ENCODE data around the gene POLR2J. TPM values are rescaled to one million over a fixed set of nuclear protein-coding genes. Genes with fewer than 3 reads are reported as not detected.
A peak's percentile ranks its signal among the peaks of the same experiment; 100 is the strongest.

Gene POLR2J
- total RNA-seq, 1 donor from 2014 or later: 29.9 TPM

DNA sequence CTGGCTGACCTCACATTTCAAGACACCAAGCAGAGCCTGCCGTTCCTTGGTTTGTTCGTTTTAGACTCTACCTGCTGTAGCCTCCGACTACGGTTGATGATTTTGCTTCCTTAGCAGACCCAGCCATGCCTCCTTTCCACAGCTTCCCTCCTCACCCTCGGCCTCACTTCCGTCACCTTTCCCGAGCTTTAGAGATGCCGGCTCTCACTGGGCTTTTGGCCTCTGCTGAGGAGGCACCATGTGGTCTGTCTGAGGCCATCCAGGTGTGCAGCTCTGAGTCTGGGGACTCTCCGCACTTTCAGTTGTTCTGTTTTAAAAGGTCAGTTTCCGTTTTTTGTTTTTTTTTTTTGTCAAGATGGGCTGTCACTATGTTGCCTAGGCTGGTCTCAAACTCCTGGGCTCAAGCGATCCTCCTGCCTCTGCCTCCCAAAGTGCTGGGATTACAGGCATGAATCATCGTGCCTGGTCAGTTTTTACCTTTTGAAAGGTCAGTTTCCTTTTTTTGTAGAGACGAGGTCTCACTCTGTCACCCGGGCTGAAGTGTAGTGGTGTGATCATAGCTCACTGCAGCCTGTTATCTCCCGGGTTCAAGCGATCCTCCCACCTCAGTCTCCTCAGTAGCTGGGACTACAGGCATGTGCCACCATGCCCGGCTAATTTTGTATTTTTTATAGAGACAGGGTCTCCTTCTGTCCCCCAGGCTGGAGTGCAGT is 33.6 kb downstream of the POLR2J start:
- ATAC-seq (no peak), DNase-seq (ENCODE audit: low spot score) (no peak)

DNA sequence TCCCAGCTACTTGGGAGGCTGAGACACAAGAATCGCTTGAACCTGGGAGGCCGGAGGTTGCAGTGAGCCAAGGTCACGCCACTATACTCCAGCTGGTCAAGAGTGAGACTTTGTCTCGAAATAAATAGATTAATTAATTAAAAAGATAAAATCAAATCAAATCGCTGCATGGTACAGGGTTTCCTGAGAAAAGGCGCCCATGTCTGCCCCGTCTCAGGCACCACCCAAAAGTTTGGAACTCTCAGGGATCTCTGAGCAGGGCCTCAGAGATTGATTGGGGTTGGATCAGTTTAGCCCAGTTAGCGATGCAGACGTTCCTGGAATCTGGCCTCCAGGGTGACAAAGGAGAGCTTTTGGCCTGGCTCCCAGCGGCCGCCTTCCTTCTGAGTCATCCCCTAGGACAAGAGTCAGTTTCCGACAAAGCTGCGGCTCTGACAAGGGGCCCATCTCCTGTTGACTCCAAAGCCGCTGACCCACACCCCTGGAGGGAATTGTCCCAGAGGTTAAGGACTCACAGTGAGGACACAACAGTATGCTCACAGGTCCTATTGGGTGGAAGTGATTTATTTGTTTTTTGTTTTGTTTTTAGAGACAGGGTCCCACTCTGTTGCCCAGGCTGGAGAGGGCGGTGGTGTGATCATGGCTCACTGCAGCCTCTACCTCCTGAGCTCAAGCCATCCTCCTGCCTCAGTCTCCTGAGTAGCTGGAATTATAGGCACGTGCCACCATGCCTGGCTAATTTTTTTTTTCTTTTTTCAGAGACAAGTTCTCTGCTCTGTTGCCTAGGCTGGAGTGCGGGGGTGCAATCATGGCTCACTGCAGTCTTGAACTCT is 38.5 kb downstream of the POLR2J start:
- no peak for DNase-seq (ENCODE audit: low spot score)

DNA sequence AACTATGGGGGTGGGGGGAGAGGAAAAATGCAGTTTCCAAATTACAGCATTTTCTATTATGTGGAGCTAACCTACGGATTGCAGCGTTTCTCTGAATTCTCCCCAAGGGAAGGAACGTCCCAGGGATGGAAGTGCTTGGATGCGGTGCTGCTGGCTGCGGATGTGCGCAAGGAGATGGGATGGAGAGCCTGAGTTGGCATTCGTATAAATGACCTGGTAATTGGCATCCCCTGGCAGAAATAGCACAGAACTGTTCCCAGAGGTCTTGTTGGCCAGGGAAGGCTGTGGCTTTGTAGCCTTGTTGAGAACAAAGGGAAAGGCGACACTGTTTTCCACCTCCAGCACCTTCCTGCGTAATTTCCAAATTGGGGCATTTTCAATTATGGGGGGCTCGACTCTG is 42.6 kb downstream of the POLR2J start:
- DNase-seq (ENCODE audit: low spot score) (no peak), ATAC-seq (no peak)

More for the DNA sequence above, 38.5 kb downstream of the POLR2J start:
- ATAC-seq: peak; percentile 53

GRCh38 chr7:102434039-102434486 is 44.7 kb downstream of the POLR2J start:
- no peak for ATAC-seq
- DNase-seq (ENCODE audit: low spot score): no peak

GRCh38 chr7:102433219-102434038 is 45.3 kb downstream of the POLR2J start, which contains the start of gene ORAI2:
TSS of gene ORAI2 (plus strand) at chr7:102433575. CDS start at chr7:102438957, 5,382 bp downstream.
- DNase-seq (ENCODE audit: low spot score) (peak; percentile 82), ATAC-seq (peak; percentile 87)

DNA sequence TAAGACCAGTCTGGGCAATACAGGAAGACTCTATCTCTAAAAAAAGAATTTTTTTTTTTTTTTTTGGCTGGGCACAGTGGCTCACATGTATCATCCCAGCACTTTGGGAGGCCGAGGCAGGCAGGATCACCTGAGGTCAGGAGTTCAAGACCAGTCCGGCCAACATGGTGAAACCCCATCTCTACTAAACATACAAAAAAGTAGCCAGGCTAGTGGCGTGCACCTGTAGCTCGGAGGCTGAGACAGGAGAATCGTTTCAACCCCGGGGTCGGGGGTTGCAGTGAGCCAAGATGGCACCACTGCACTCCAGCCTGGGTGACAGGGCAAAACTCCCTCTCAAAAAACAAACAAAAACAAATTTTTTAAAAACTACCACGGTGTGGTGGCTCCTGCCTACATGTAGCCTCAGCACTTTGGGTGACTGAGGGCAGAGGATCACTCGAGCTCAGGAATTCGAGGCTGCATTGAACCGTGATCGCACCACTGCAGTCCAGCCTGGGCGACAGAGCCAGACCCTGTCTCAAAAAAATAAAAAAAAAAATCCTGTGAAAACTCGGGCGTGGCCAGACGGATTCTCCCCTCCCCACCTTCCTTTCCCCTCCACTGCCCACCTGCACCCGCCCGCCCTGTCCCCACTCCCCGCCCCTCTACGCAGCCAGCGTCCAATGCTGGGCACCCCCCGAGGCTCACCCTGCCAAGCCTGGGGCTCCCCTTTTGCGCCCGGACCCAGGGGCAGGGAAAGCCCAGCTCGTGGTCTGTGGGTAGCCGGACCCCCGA is 46.1 kb downstream of the POLR2J start:
- DNase-seq (ENCODE audit: low spot score): no peak
- peak; percentile 50 for ATAC-seq

- DNase-seq (ENCODE audit: low spot score) (no peak), ATAC-seq (no peak)
Observed at GRCh38 chr7:102431617-102432298, 47.0 kb downstream of the POLR2J start.

GRCh38 chr7:102429141-102429899 is 49.4 kb downstream of the POLR2J start:
- ATAC-seq: no peak
- no peak for DNase-seq (ENCODE audit: low spot score)

DNA sequence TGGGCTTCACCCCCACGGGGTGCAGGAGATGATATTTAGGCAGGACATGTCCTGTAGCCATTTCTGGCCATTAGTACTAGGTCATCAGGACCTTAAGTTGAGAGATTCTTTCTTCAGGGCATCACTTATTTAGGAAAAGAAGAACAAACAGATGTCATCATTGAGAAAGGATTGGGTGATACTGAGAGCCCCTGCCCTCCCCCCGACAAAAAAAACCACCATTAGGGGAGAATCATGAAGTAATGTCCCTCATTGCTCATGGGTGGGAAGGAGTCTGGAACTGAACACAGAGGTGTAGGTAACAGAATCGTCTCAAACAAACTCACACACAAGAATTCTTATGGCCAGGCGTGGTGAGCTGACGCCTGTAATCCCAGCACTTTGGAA is 51.7 kb downstream of the POLR2J start:
- no peak for ATAC-seq
- no peak for DNase-seq (ENCODE audit: low spot score)

DNA sequence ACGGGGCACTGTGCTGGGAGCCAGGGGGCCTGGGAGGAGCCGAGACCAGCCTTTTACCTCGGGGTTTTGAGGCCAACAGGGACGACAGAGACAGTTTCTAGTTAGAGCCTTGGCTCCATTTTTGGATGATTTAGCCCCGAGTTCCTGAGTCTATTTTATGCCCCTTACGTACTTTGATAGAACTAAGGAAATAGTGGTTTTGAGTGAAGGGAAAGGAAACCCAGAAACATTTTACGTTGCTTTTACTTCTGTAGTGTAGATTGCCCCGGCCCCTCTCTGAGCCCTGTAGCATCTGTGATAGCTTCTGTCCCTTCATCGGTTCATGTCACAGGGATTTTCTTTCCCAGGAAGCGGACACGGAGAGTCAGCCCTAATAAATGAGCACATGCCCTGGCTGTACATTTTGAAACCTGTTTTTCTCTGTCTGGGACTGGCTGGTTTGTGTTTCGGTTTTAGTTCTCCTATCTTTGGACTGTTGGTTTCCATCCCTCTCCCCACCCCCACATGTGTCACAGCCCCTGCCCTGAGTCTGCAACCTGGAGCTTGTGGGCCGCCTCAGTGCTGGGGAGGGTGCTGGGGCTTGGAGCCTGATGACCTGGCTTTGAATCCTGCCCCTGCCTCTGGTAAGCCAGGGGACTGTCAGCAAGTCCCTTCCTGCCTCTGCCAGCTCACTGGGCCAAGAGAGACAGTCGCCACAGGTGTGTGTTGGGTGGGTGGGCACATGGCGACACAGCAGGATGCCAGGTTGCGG is 52.3 kb downstream of the POLR2J start:
- ATAC-seq (peak; percentile 37), DNase-seq (ENCODE audit: low spot score) (no peak)

DNA sequence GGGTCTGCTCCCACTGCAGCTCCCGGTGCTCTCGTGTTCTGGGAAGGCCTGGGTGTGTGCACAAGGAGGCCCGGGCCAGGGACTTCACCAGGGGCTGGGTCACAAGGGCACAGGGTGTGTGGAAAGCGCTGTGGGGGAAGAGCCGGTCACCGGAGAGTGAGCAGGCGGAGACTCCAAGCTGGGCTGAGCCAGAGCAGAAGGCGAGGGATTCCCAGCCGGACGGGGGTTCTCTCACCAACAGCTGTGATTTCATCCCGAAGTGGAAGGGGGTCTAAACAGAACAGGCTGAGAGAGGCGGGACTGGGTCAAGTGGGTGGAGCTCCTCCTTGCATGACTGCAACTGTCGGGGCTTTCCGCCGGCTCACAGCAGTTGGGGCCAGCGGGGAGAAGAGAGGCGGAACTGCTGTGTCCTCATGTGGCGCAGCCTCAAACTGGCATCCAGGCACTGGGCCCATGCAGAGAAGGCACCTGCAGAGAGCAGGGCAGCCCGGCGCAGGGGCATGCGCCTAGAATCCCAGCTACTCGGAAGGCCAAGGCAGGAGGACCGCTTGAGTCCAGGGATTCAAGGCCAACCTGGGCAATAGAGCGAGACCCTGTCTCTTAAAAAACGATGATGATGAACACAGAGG is 53.0 kb downstream of the POLR2J start:
- ATAC-seq: peak; percentile 61

GRCh38 chr7:102424787-102425218 is 53.9 kb downstream of the POLR2J start:
- ATAC-seq: no peak
- no peak for DNase-seq (ENCODE audit: low spot score)

More for the DNA sequence above, 53.0 kb downstream of the POLR2J start:
- DNase-seq (ENCODE audit: low spot score): no peak

DNA sequence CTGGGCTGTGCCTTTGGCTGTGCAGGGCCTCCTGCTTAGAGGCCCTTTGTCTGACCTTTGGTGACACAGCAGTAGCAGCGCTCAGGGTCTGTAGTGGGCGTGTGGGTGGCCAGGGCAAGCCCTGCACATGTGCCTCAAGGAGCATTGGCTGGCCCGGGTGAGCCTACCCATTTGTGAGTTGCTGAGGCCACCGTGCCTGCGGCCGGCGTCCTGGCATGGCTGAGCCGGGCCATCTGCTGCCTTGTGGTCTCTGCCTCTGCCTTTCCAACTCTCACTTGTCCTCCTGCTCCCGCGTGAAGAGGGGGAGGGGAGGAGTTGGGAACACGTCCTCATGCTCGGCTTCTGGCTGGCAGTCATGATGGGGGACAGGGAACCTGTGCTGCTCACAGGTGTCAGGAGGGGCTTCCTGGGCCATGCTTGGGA is 54.6 kb downstream of the POLR2J start:
- ATAC-seq (no peak), DNase-seq (ENCODE audit: low spot score) (no peak)

Other genes with a start within 250 kb of the POLR2J start
- 3.0 TPM for gene SH2B2, start 192.1 kb downstream of the POLR2J start, total RNA-seq
- gene SPDYE6, start 122.5 kb downstream of the POLR2J start, total RNA-seq: not detected
- gene PRKRIP1, start 82.6 kb downstream of the POLR2J start, total RNA-seq: 10.8 TPM
- gene ORAI2, start 45.3 kb downstream of the POLR2J start, total RNA-seq: 1.9 TPM
- gene ALKBH4, start 14.1 kb downstream of the POLR2J start, total RNA-seq: 8.3 TPM
- gene LRWD1, start 13.9 kb downstream of the POLR2J start, total RNA-seq: 16.4 TPM
- 2.9 TPM for gene RASA4B, start 38.9 kb upstream of the POLR2J start, total RNA-seq
- 8.5 TPM for gene UPK3BL2, start 64.8 kb upstream of the POLR2J start, total RNA-seq
- gene SPDYE2, start 72.3 kb upstream of the POLR2J start, total RNA-seq: not detected
- 15.1 TPM for gene POLR2J3, start 93.7 kb upstream of the POLR2J start, total RNA-seq
- 10.7 TPM for gene RASA4, start 137.8 kb upstream of the POLR2J start, total RNA-seq
- 10.0 TPM for gene UPK3BL1, start 163.9 kb upstream of the POLR2J start, total RNA-seq
- gene SPDYE2B, start 171.4 kb upstream of the POLR2J start, total RNA-seq: not detected
- gene POLR2J2, start 192.7 kb upstream of the POLR2J start, total RNA-seq: 3.7 TPM

Measured in left lobe of liver (tissue), 2 donors.